Lung (tissue), 12 donors: Measurements from ENCODE around the gene CCDC78. TPM values are rescaled to one million over a fixed set of nuclear protein-coding genes. Genes with fewer than 3 reads are reported as not detected.

Experiments used
- ATAC-seq: fragments of 200-7000 bp; cut with Tn5 transposase; one replicate; pipeline ENCODE4 v1.9.1; 2020; ENCODE audit warnings: moderate number of reproducible peaks; ENCODE audit not compliant: insufficient read depth, low FRiP score
- DNase-seq, 3 donors: peaks; one replicate each; pipeline ENCODE4 v3.0.0-alpha.2; 2013 to 2017
- H3K27ac ChIP-seq, 2 donors: one replicate each; pipeline ENCODE4 v1.5.1; 2013; ENCODE audit warnings: mild to moderate bottlenecking in 2 of 2, moderate library complexity in 2 of 2, control low read depth in 1 of 2, inconsistent platforms in 1 of 2, low read depth in 1 of 2, low read length in 1 of 2
- H3K27me3 ChIP-seq, 3 donors: one replicate each; pipeline ENCODE4 v1.5.1; 2013; ENCODE audit warnings: low read length in 2 of 3; ENCODE audit not compliant: control insufficient read depth in 3 of 3, insufficient read depth in 3 of 3
- H3K36me3 ChIP-seq, 4 donors: one replicate each; pipeline ENCODE4 v1.5.1; 2013; ENCODE audit warnings: low read length in 4 of 4, mild to moderate bottlenecking in 1 of 4, moderate library complexity in 1 of 4; ENCODE audit not compliant: control insufficient read depth in 4 of 4, insufficient read depth in 4 of 4
- H3K4me1 ChIP-seq, 5 donors: one replicate each; pipeline ENCODE4 v1.5.1; 2013; ENCODE audit warnings: low read length in 5 of 5, mild to moderate bottlenecking in 2 of 5, moderate library complexity in 1 of 5; ENCODE audit not compliant: control insufficient read depth in 5 of 5, insufficient read depth in 5 of 5
- H3K4me3 ChIP-seq: one replicate; pipeline ENCODE4 v1.5.1; 2013; ENCODE audit warnings: mild to moderate bottlenecking, control low read depth, moderate library complexity
- H3K9ac ChIP-seq, 2 donors: one replicate each; pipeline ENCODE4 v1.5.1; 2013; ENCODE audit warnings: low read length in 2 of 2, control low read depth in 1 of 2; ENCODE audit not compliant: insufficient read depth in 1 of 2
- H3K9me3 ChIP-seq, 4 donors: one replicate each; pipeline ENCODE4 v1.5.1; 2013; ENCODE audit warnings: low read length in 3 of 4, mild to moderate bottlenecking in 1 of 4, moderate library complexity in 1 of 4; ENCODE audit not compliant: control insufficient read depth in 4 of 4, insufficient read depth in 3 of 4
- WGBS, 2 donors: extraction: QIAGEN DNeasy Blood & Tissue Kit; methylation state at CpG; one replicate each; pipeline ENCODE4 v1.1.7; 2013; 5-methylcytosine and 5-hydroxymethylcytosine counted together
- polyA plus RNA-seq, 2 donors: library from polyadenylated mRNA; stranded (reverse); fragments of 200-250 nt; gene quantifications; one replicate each; pipeline ENCODE4 v1.2.1, GENCODE V29; 2013
- total RNA-seq, 2 donors: library from RNA; depleted of rRNA in 1 of 2; stranded (reverse); fragments of >200 nt in 1 of 2; gene quantifications; one replicate each; pipeline ENCODE4 v1.2.1, GENCODE V29; 2014 to 2021
- TF ChIP-seq, protein P1 (sequence below): IDR thresholded peaks from 2 replicates; pipeline ENCODE4 v1.5.1; 2012; ENCODE audit warnings: mild to moderate bottlenecking; ENCODE audit errors: control extremely low read depth, extremely low read depth
- donor health status: control.
- donor health status: control.
- donor health status: Bipolar disorder and iron deficiency.
- donor health status: healthy.
- donor health status: DM: yes; HTN: yes; CAD: no.

The CCDC78 gene
- total and polyA plus RNA-seq, 4 donors: 25.6 to 71.6 (median 37.0) TPM

DNA sequence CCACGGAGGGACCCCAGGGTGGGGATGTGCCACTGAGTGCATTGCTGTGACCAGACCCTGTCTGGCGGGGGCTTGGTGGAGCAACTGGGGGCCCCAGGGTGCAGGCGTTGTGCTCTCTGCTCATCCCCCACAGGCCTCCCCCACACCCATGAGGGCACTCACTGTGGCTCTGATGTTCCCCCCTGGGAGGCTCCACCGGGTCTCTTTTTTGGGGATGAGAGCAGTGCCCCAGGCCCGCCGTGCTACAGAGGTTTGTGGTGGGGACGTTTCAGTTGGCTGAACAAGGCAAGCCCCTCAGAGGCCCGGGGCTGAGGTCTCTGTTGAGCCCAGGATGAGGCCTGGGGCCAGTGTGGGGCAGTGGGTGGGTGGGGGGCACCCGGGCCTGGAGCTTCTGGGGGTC lies 2.5 kb downstream of the CCDC78 start:
- H3K36me3 ChIP-seq: no peaks in the 10 kb centered on the region
- TF ChIP-seq, protein P1, sequence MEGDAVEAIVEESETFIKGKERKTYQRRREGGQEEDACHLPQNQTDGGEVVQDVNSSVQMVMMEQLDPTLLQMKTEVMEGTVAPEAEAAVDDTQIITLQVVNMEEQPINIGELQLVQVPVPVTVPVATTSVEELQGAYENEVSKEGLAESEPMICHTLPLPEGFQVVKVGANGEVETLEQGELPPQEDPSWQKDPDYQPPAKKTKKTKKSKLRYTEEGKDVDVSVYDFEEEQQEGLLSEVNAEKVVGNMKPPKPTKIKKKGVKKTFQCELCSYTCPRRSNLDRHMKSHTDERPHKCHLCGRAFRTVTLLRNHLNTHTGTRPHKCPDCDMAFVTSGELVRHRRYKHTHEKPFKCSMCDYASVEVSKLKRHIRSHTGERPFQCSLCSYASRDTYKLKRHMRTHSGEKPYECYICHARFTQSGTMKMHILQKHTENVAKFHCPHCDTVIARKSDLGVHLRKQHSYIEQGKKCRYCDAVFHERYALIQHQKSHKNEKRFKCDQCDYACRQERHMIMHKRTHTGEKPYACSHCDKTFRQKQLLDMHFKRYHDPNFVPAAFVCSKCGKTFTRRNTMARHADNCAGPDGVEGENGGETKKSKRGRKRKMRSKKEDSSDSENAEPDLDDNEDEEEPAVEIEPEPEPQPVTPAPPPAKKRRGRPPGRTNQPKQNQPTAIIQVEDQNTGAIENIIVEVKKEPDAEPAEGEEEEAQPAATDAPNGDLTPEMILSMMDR: no peak
- WGBS, 2 donors: 87 to 89% methylated on average over 9 of the region's 9 CpGs
- H3K4me1 ChIP-seq: peaks cover 0 to 26% (median 5%) of the 10 kb centered on the region in 5 donors
- no peaks in the 10 kb centered on the region for H3K9me3 ChIP-seq
- H3K27me3 ChIP-seq: peaks cover 0 to 7% (median 4%) of the 10 kb centered on the region in 3 donors
- H3K4me3 ChIP-seq: no peak overlapping the region
- ATAC-seq (no peak), DNase-seq (no peak)
- no peak overlapping the region for H3K27ac ChIP-seq
- H3K9ac ChIP-seq: no peak overlapping the region

DNA sequence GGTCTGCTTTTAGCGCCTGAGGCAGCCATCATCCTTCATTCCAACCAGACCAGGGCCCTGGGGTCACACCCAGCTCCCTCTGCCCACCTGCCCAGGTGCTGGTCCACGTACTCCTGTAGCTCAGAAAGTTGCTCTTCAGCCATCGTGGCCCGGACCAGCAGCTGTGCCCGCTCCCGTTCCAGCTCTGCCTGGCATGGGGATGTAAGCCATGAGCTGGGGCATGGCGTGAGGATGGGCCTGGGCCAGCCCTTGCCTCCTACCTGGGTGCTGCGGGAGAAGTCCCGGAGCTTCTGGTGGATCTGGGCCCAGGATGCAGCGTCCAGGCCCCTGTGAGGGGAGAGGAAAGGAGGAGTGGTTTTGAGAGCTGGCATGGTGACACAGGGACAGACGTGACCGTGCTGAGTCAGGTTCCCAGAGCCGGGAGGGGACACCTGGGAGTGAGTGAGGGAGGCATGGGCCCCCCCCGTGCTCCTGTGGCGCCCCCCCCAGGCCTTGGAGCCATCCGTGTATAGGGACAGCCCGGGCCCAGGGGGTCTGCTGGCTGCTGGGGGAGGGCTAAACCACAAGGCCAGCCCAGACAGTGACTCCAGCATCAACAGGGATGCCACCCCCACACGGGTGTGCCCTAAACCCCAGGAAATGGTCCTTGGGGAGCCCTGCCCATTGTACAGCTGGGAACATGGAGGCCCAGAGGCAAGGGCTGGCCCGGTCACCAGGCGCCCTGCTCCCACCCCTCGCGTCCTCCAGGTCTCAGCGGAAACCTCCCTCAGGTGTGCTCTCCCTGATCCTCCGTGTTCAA lies 3.2 kb downstream of the CCDC78 start:
- no peak for DNase-seq
- peaks cover 0 to 23% (median 5%) of the 10 kb centered on the region in 5 donors for H3K4me1 ChIP-seq
- TF ChIP-seq, protein P1: no peak
- no peak overlapping the region for H3K9ac ChIP-seq
- no peak for ATAC-seq
- WGBS, 2 donors: 90 to 92% methylated on average over 21 to 24 of the region's 24 CpGs
- peaks cover 0 to 7% (median 4%) of the 10 kb centered on the region in 3 donors for H3K27me3 ChIP-seq
- H3K27ac ChIP-seq: no peak overlapping the region
- no peak overlapping the region for H3K4me3 ChIP-seq
- H3K36me3 ChIP-seq: no peaks in the 10 kb centered on the region
- H3K9me3 ChIP-seq: no peaks in the 10 kb centered on the region

DNA sequence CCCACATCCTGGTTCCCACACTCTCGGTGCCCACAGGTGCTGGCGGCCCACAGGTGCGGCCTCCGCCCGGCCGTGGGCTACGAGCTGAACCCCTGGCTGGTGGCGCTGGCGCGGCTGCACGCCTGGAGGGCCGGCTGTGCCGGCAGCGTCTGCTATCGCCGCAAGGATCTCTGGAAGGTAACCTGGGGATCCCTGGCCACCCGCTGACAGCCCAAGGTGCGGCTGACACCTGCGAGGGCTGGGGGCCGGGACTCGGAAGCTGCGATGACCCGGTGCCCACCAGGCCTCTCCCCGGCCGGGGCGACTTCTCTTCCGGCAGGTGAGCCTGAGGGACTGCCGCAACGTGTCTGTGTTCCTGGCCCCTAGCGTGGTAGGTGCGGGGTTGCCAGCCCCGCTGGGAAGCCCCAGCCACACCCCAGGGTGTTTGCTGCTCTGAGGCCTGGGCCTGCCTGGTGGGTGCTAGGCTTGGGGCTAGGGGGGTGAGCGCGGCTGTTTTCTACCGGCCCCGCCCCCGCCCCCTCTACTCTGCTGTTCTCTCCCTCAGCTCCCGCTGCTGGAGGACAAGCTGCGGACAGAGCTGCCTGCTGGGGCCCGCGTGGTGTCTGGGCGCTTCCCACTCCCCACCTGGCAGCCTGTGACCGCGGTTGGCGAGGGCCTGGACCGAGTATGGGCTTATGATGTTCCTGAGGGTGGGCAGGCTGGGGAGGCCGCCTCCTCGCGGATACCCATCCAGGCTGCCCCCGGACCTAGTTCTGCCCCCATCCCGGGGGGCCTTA lies 4.3 kb downstream of the CCDC78 start:
- WGBS, 2 donors: 86% methylated on average over 51 of the region's 51 CpGs
- no peak for ATAC-seq
- TF ChIP-seq, protein P1: no peak

More for the DNA sequence above, 4.3 kb downstream of the CCDC78 start:
- Histone ChIP-seq H3K9me3 (no peaks in the 10 kb centered on the region), H3K4me1 (peaks cover 0 to 17% (median 5%) of the 10 kb centered on the region in 5 donors), H3K36me3 (no peaks in the 10 kb centered on the region), H3K27me3 (peaks cover 0 to 3% (median 0%) of the 10 kb centered on the region in 3 donors), H3K27ac (no peak overlapping the region), H3K4me3 (no peak overlapping the region), H3K9ac (no peak overlapping the region)
- DNase-seq: no peak
